ENCODE measurements around the gene SIGLEC11. TPM values are rescaled to one million over a fixed set of nuclear protein-coding genes. Genes with fewer than 3 reads are reported as not detected.

Gene SIGLEC11
- total and polyA plus RNA-seq, 2 donors (not counting 3 experiments of a cell fraction or from before 2014, with no cell fraction given) = not detected

DNA sequence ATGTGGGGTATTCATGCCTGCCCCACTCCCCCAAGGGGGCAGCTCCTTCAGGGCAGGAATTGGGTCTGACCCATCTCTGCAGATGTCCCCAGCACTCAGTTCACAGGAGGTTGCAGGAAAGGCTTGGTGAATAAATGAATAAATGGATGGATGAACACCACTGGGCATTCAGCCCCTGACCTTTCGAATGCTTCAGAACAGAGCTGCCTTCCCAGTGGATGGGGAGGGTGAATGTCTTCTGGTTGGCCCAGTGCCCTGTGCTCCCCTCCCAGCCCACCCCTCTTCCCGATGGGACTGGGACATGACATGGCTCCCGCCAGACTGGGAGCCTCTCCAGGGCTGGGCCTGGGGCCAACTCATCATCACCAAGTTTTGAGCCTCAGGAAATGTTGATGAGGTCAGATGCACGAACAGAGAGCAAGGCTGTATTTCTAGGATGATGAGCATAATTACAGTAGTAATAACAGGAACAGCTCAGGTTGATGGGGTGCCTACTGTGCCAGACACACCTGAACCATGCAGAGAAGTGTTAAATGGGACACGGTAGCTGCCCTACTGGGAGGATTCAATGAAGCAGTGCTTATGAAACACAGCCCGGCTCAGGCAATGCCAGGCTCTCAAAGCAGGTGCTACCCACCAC is 38.5 kb upstream of the SIGLEC11 start:
- no peak for TF ChIP-seq POLR2AphosphoS5 (IDR thresholded peaks at IDR 0.05; ENCODE audit: insufficient read depth, low read depth, low read length)
- no peak for TF ChIP-seq GATA2 (IDR thresholded peaks at IDR 0.05; ENCODE audit: insufficient read depth, insufficient read length, low read depth, low read length)
- TF ChIP-seq, protein P1, sequence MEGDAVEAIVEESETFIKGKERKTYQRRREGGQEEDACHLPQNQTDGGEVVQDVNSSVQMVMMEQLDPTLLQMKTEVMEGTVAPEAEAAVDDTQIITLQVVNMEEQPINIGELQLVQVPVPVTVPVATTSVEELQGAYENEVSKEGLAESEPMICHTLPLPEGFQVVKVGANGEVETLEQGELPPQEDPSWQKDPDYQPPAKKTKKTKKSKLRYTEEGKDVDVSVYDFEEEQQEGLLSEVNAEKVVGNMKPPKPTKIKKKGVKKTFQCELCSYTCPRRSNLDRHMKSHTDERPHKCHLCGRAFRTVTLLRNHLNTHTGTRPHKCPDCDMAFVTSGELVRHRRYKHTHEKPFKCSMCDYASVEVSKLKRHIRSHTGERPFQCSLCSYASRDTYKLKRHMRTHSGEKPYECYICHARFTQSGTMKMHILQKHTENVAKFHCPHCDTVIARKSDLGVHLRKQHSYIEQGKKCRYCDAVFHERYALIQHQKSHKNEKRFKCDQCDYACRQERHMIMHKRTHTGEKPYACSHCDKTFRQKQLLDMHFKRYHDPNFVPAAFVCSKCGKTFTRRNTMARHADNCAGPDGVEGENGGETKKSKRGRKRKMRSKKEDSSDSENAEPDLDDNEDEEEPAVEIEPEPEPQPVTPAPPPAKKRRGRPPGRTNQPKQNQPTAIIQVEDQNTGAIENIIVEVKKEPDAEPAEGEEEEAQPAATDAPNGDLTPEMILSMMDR (IDR thresholded peaks at IDR 0.05; ENCODE audit: extremely low read depth in 1 of 2, insufficient read depth in 1 of 2, low read depth in 1 of 2, low read length in 2 of 2) = no peak
- no peak for TF ChIP-seq POLR2A (IDR thresholded peaks at IDR 0.05; ENCODE audit: low read depth, low read length)
- Histone ChIP-seq H3K4me1 (ENCODE audit: control insufficient read depth, extremely low read depth, insufficient read depth, low read length) (peaks cover 5% of the 10 kb centered on the region), H3K4me2 (ENCODE audit: insufficient read depth, low read length) (no peak overlapping the region), H3K9me1 (replicated peaks; ENCODE audit: control insufficient read depth, extremely low read depth, insufficient read depth, low read length) (no peaks in the 10 kb centered on the region), H3K27me3 (ENCODE audit: control insufficient read depth in 2 of 2, insufficient read depth in 2 of 2, low read length in 2 of 2) (no peaks in the 10 kb centered on the region), H3K9ac (replicated peaks; ENCODE audit: extremely low read depth, insufficient read depth, low read length) (no peak overlapping the region), H2AFZ (ENCODE audit: low read depth, low read length) (no peak overlapping the region), H3K36me3 (ENCODE audit: control insufficient read depth in 2 of 2, extremely low read depth in 1 of 2, insufficient read depth in 2 of 2, low read length in 2 of 2) (peaks cover 4 to 53% of the 10 kb centered on the region in 2 experiments), H3K79me2 (ENCODE audit: control insufficient read depth, insufficient read depth, low read length) (no peaks in the 10 kb centered on the region), H3K9me3 (replicated peaks; ENCODE audit: control insufficient read depth, insufficient read depth, low read length) (no peaks in the 10 kb centered on the region), H4K20me1 (replicated peaks; ENCODE audit: control insufficient read depth, extremely low read depth, insufficient read depth, low read length) (no peaks in the 10 kb centered on the region), H3K27ac (ENCODE audit: insufficient read depth, low read depth, low read length) (no peak overlapping the region), H3K4me3 (replicated peaks in 1 of 3; ENCODE audit: insufficient read depth in 1 of 3, low read depth in 1 of 3, low read length in 3 of 3) (no peak overlapping the region)
- FAIRE-seq (no peak), DNase-seq (ENCODE audit: low read depth, low spot score) (no peak)
- ChIA-PET CTCF (interaction anchor here (1.3 kb wide), 1 partner anchor 136 kb away, joined by 3 read pairs; no protein-coding TSS in a partner anchor), POLR2A (interaction anchor here (1.1 kb wide), 1 partner anchor 11 kb away, joined by 13 read pairs; no protein-coding TSS in a partner anchor)
- BruUV-seq (replicated peaks) = no TSS peak
- intact Hi-C loops (cut with micrococcal nuclease) = no loop called here
- dilution Hi-C loops (cut with MboI; ENCODE audit: extremely low pct_ligation_motif_present, low sequenced_read_pairs) = no loop called here

DNA sequence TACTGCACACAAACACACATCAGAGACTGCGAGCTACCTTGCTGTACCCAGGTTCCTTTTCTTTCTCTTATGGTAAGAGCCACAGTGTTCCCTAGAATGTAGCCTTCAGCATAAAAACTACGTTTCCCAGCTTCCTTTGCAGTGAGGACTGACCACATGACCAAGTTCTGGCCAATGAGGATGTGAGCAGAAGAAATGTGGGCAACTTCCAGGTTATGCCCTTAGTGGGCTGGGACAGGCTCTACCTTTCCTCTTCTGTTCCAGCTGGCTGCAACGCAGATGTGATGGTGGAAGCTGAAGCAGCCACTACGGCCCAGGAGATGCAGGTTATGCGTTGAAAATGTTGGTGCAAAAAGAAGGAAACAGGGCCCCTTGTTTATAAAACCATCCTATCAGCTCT is 36.7 kb upstream of the SIGLEC11 start:
- ChIA-PET POLR2A (no interaction called here), CTCF (no interaction called here)
- TF ChIP-seq, protein P1 (IDR thresholded peaks at IDR 0.05; ENCODE audit: extremely low read depth in 1 of 2, insufficient read depth in 1 of 2, low read depth in 1 of 2, low read length in 2 of 2) = no peak
- TF ChIP-seq POLR2A (IDR thresholded peaks at IDR 0.05; ENCODE audit: low read depth, low read length) = no peak
- no peak for TF ChIP-seq GATA2 (IDR thresholded peaks at IDR 0.05; ENCODE audit: insufficient read depth, insufficient read length, low read depth, low read length)
- no peak for TF ChIP-seq EZH2 (IDR thresholded peaks at IDR 0.05; ENCODE audit: borderline replicate concordance, low read depth, low read length, severe bottlenecking)
- TF ChIP-seq POLR2AphosphoS5 (IDR thresholded peaks at IDR 0.05; ENCODE audit: insufficient read depth, low read depth, low read length) = no peak
- TF ChIP-seq JUN (IDR thresholded peaks at IDR 0.05; ENCODE audit: borderline replicate concordance, insufficient read depth, insufficient read length, low read depth) = no peak
- no peak for TF ChIP-seq FOS (IDR thresholded peaks at IDR 0.05; ENCODE audit: borderline replicate concordance, insufficient read depth, low read length)
- TF ChIP-seq, protein P2, sequence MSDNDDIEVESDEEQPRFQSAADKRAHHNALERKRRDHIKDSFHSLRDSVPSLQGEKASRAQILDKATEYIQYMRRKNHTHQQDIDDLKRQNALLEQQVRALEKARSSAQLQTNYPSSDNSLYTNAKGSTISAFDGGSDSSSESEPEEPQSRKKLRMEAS (IDR thresholded peaks at IDR 0.05; ENCODE audit: insufficient read depth, insufficient read length) = no peak
- no peak for TF ChIP-seq MYC (IDR thresholded peaks at IDR 0.05; ENCODE audit: low read depth, low read length)
- H3K27me3 ChIP-seq (ENCODE audit: control insufficient read depth in 2 of 2, insufficient read depth in 2 of 2, low read length in 2 of 2) = no peaks in the 10 kb centered on the region
- H2AFZ ChIP-seq (ENCODE audit: low read depth, low read length) = no peak overlapping the region
- H3K36me3 ChIP-seq (ENCODE audit: control insufficient read depth in 2 of 2, extremely low read depth in 1 of 2, insufficient read depth in 2 of 2, low read length in 2 of 2) = peaks cover 4 to 49% of the 10 kb centered on the region in 2 experiments
- no peaks in the 10 kb centered on the region for H3K9me1 ChIP-seq (replicated peaks; ENCODE audit: control insufficient read depth, extremely low read depth, insufficient read depth, low read length)
- DNase-seq (ENCODE audit: low read depth, low spot score) (peak; percentile 42), FAIRE-seq (peak; percentile 73)
- H3K9ac ChIP-seq (replicated peaks; ENCODE audit: extremely low read depth, insufficient read depth, low read length) = no peak overlapping the region
- no peak overlapping the region for H3K27ac ChIP-seq (ENCODE audit: insufficient read depth, low read depth, low read length)
- intact Hi-C loops (cut with micrococcal nuclease) = no loop called here
- H3K4me1 ChIP-seq (ENCODE audit: control insufficient read depth, extremely low read depth, insufficient read depth, low read length) = no peaks in the 10 kb centered on the region
- no peaks in the 10 kb centered on the region for H3K79me2 ChIP-seq (ENCODE audit: control insufficient read depth, insufficient read depth, low read length)
- no peak overlapping the region for H3K4me3 ChIP-seq (replicated peaks in 1 of 3; ENCODE audit: insufficient read depth in 1 of 3, low read depth in 1 of 3, low read length in 3 of 3)
- H4K20me1 ChIP-seq (replicated peaks; ENCODE audit: control insufficient read depth, extremely low read depth, insufficient read depth, low read length) = no peaks in the 10 kb centered on the region
- BruUV-seq (replicated peaks) = no TSS peak
- no peaks in the 10 kb centered on the region for H3K9me3 ChIP-seq (replicated peaks; ENCODE audit: control insufficient read depth, insufficient read depth, low read length)
- H3K4me2 ChIP-seq (ENCODE audit: insufficient read depth, low read length) = no peak overlapping the region
- dilution Hi-C loops (cut with MboI; ENCODE audit: extremely low pct_ligation_motif_present, low sequenced_read_pairs) = no loop called here

All from endothelial cell of umbilical vein (primary cell).